ENCODE data around the gene PCDHA8. TPM values are rescaled to one million over a fixed set of nuclear protein-coding genes. Genes with fewer than 3 reads are reported as not detected.

The PCDHA8 gene
- total RNA-seq, 2 donors from 2014 or later, result not detected

DNA sequence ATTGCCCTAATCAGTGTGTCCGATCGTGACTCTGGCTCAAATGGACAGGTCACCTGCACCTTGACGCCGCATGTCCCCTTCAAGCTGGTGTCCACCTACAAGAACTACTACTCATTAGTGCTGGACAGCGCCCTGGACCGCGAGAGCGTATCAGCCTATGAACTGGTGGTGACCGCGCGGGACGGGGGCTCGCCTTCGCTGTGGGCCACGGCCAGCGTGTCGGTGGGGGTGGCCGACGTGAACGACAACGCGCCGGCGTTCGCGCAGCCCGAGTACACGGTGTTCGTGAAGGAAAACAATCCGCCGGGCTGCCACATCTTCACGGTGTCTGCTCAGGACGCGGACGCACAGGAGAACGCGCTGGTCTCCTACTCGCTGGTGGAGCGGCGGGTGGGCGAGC is 42.4 kb downstream of the PCDHA8 start:
- no peak for ATAC-seq
- Mint-ChIP-seq H3K27ac (no peak overlapping the region), H3K36me3 (peaks cover 16 to 27% of the 10 kb centered on the region in 2 donors), H3K9me3 (peaks cover 24 to 36% of the 10 kb centered on the region in 2 donors)
- no peak for DNase-seq (ENCODE audit: low spot score in 2 of 2)

DNA sequence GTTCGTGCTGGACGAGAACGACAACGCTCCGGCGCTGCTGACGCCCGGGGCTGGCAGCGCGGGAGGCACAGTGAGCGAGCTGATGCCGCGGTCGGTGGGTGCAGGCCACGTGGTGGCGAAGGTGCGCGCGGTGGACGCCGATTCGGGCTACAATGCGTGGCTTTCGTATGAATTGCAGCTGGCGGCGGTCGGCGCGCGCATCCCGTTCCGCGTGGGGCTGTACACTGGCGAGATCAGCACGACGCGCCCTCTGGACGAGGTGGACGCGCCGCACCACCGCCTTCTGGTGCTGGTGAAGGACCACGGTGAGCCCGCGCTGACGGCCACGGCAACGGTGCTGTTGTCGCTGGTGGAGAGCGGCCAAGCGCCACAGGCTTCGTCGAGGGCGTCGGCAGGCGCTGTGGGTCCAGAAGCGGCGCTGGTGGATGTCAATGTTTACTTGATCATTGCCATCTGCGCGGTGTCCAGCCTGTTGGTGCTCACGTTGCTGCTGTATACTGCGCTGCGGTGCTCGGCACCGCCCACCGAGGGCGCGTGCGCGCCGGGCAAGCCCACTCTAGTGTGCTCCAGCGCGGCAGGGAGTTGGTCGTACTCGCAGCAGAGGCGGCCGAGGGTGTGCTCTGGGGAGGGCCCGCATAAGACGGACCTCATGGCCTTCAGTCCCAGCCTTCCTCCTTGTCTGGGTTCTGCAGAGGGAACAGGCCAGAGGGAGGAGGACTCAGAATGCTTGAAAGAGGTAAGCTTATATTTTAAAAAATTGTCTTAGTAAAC is 43.1 kb downstream of the PCDHA8 start:
- peaks cover 22 to 32% of the 10 kb centered on the region in 2 donors for H3K9me3 Mint-ChIP-seq
- peaks cover 16 to 27% of the 10 kb centered on the region in 2 donors for H3K36me3 Mint-ChIP-seq
- no peak overlapping the region for H3K27ac Mint-ChIP-seq
- DNase-seq (ENCODE audit: low spot score in 2 of 2) (no peak), ATAC-seq (no peak)

Other genes with a start within 250 kb of the PCDHA8 start
- 1 to 10 TPM in 1 of 2 donors, under 1 TPM in 1; 0.56 to 1.6 TPM for gene CD14, start 208.0 kb upstream of the PCDHA8 start, total RNA-seq
- gene TMCO6, start 201.7 kb upstream of the PCDHA8 start, total RNA-seq, result 10 to 100 TPM; 28.7 to 30.2 TPM
- 10 to 100 TPM; 68.4 to 71.8 TPM for gene NDUFA2, start 193.6 kb upstream of the PCDHA8 start, total RNA-seq
- 100 to 1,000 TPM in 1 of 2 donors, 10 to 100 TPM in 1; 87.6 to 108 TPM for gene IK, start 193.4 kb upstream of the PCDHA8 start, total RNA-seq
- 10 to 100 TPM; 32.5 to 36.3 TPM for gene WDR55, start 176.3 kb upstream of the PCDHA8 start, total RNA-seq
- gene DND1, start 167.6 kb upstream of the PCDHA8 start, total RNA-seq, result 1 to 10 TPM in 1 of 2 donors, under 1 TPM in 1; 0.82 to 3.4 TPM
- 10 to 100 TPM; 78.9 to 94.6 TPM for gene HARS1, start 149.8 kb upstream of the PCDHA8 start, total RNA-seq
- gene HARS2, start 149.7 kb upstream of the PCDHA8 start, total RNA-seq, result 10 to 100 TPM; 29.8 to 34.1 TPM
- gene ZMAT2, start 140.7 kb upstream of the PCDHA8 start, total RNA-seq, result 10 to 100 TPM; 50.9 to 72.1 TPM
- not detected for gene PCDHA1, start 55.0 kb upstream of the PCDHA8 start, total RNA-seq
- under 1 TPM in 1 of 2 donors, not detected in 1; 0.09 TPM for gene PCDHA2, start 46.3 kb upstream of the PCDHA8 start, total RNA-seq
- not detected for gene PCDHA3, start 40.1 kb upstream of the PCDHA8 start, total RNA-seq
- gene PCDHA4, start 34.1 kb upstream of the PCDHA8 start, total RNA-seq, result not detected
- not detected for gene PCDHA5, start 19.6 kb upstream of the PCDHA8 start, total RNA-seq
- gene PCDHA6, start 13.2 kb upstream of the PCDHA8 start, total RNA-seq, result not detected
- gene PCDHA7, start 6.9 kb upstream of the PCDHA8 start, total RNA-seq, result not detected
- not detected for gene PCDHA9, start 7.2 kb downstream of the PCDHA8 start, total RNA-seq
- not detected for gene PCDHA10, start 14.7 kb downstream of the PCDHA8 start, total RNA-seq
- gene PCDHA11, start 27.8 kb downstream of the PCDHA8 start, total RNA-seq, result not detected
- not detected for gene PCDHA12, start 34.1 kb downstream of the PCDHA8 start, total RNA-seq
- not detected for gene PCDHA13, start 40.9 kb downstream of the PCDHA8 start, total RNA-seq
- not detected for gene PCDHAC1, start 85.1 kb downstream of the PCDHA8 start, total RNA-seq
- gene PCDHAC2, start 125.3 kb downstream of the PCDHA8 start, total RNA-seq, result not detected
- gene PCDHB1, start 210.2 kb downstream of the PCDHA8 start, total RNA-seq, result not detected

All from activated naive CD4-positive, alpha-beta T cell treated with anti-CD3 and anti-CD28 coated beads, Interleukin-2, amount 50 U/mL, for 72 hours (primary cell).